GM12874 (cell line): ENCODE results near the gene SEZ6L2.

Experiments
- TF ChIP-seq, protein P1 (sequence below): IDR thresholded peaks from 2 replicates; pipeline ENCODE4 v1.5.1; 2011; ENCODE audit warnings: low read depth, mild to moderate bottlenecking, control low read depth, low read length, moderate library complexity; ENCODE audit not compliant: insufficient read depth

Gene SEZ6L2

DNA sequence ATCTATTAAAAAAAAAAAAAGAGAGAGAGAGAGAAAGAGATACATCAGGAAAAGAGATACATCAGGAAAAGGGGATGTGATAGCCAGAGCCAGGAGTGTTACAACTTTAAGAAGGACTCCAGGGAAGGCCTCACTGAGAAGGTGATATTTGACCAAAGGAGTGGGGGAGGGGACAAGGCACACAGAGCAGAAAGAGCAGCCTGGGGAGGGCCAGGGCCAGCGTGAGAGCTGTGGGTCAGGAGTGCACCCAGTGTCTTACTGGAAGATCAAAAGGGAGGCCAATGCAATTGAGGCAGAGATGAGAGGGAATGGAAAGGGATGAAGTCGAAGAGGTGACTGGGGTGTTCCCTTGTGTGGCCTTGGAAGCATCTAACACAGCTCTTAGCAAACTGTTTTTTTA, 8.6 kb upstream of the SEZ6L2 start:
- TF ChIP-seq, protein P1, sequence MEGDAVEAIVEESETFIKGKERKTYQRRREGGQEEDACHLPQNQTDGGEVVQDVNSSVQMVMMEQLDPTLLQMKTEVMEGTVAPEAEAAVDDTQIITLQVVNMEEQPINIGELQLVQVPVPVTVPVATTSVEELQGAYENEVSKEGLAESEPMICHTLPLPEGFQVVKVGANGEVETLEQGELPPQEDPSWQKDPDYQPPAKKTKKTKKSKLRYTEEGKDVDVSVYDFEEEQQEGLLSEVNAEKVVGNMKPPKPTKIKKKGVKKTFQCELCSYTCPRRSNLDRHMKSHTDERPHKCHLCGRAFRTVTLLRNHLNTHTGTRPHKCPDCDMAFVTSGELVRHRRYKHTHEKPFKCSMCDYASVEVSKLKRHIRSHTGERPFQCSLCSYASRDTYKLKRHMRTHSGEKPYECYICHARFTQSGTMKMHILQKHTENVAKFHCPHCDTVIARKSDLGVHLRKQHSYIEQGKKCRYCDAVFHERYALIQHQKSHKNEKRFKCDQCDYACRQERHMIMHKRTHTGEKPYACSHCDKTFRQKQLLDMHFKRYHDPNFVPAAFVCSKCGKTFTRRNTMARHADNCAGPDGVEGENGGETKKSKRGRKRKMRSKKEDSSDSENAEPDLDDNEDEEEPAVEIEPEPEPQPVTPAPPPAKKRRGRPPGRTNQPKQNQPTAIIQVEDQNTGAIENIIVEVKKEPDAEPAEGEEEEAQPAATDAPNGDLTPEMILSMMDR = no peak

GRCh38 chr16:29906520-29907244, 7.3 kb upstream of the SEZ6L2 start:
- TF ChIP-seq, protein P1 = no peak

DNA sequence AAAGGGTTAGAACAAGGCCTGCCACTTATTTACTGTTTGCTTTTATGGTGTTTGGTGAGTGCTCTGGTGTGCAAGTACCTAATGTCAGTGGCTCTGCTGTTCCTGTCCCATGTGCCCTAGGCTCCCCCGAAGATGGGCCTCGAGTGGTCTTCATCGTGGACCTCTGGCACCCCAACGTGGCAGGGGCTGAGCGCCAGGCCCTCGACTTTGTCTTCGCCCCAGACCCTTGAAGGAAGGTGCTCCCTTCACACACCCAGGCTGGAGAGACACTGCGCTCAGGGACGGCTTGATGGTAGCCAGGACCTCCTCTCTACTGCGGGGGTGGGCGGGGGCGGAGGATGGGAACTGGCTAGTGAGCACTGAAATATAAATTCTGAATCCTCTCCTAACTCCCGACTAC, 6.3 kb upstream of the SEZ6L2 start:
- TF ChIP-seq, protein P1 = no peak

GRCh38 chr16:29904947-29905346, 5.6 kb upstream of the SEZ6L2 start:
- TF ChIP-seq, protein P1 = no peak

DNA sequence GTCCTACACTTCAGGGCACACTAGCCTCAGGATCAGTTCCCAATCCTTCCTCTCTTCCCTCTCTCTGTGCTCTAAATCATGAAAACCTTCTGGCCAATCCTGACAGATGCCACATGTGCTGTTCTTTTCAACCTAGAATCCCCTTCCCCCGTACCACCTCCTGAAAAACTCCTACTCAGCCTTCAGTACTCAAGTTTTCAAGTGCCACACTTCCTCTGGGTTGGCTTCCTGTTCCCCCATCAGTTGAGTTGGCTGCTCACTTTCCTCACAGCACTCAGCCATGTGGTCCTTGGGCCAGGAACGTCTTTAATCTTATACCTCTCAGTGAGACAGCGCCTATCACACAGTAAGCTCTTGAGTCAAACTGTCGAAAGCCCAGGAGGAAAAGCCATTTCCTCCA, 4.2 kb upstream of the SEZ6L2 start:
- TF ChIP-seq, protein P1 = no peak

DNA sequence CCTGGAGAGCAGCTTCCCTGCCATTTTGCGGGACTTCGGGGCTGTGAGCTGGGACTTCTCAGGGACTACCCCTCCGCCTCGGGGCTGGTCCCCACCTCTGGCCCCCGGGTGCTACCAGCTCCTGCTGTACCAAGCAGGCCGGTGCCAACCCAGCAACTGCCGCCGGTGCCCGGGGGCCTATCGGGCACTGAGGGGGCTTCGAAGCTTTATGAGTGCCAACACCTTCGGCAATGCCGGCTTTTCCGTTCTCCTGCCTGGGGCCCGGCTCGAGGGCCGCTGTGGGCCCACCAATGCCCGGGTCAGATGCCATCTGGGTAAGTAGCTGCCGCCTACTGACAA, 2.2 kb upstream of the SEZ6L2 start:
- TF ChIP-seq, protein P1 = no peak

DNA sequence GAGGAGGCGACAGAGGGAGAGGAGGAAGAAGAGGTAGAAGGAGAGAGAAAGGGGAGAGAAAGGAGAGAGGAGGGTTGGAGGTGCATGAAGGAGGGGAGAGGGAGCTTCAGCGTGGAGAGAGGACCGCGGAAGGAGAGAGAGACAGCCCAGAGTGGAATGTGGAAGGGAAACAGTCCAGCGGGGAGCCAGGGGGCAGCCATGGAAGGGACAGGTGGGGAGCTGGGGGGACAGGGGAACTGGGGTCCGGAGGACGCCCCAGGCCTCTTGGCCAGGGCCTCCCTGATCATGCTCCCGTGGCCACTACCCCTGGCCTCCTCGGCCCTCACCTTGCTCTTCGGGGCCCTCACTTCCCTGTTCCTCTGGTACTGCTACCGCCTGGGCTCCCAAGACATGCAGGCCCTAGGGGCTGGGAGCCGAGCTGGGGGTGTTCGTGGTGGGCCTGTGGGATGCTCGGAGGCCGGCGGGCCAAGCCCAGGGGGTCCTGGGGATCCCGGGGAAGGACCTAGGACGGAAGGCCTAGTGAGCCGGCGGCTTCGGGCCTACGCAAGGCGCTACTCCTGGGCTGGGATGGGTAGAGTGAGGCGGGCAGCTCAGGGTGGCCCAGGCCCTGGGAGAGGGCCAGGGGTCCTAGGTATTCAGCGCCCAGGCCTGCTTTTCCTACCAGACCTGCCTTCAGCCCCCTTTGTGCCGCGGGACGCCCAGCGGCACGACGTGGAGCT, 1.7 kb upstream of the SEZ6L2 start:
- TF ChIP-seq, protein P1 = no peak
